Upper lobe of left lung (tissue), 4 donors: ENCODE measurements around the gene PHTF2.

ENCODE experiments used
- CTCF ChIP-seq, 6 experiments: fragments of 450-650 bp in 4 of 6; fragments of 200-600 bp in 2 of 6; sonication (generic) in 2 of 6; IDR thresholded peaks; one replicate each; pipeline ENCODE4 v1.5.1; 2016 to 2019; ENCODE audit warnings: antibody characterized with exemption in 6 of 6
- EP300 ChIP-seq, 4 donors: sonication (generic); formaldehyde crosslinking; IDR thresholded peaks; one replicate each; pipeline ENCODE4 v1.5.1; 2017; ENCODE audit warnings: antibody characterized with exemption in 4 of 4, control low read depth in 2 of 4
- POLR2A ChIP-seq, 4 donors: fragments of 450-650 bp; IDR thresholded peaks; one replicate each; pipeline ENCODE4 v1.5.1; 2016 to 2017; ENCODE audit warnings: antibody characterized with exemption in 4 of 4, mild to moderate bottlenecking in 2 of 4

GRCh38 chr7:77796960-77797359 lies 1.6 kb upstream of the PHTF2 start:
- TF ChIP-seq CTCF (IDR thresholded peaks at IDR 0.05) (no peak), EP300 (IDR thresholded peaks at IDR 0.05) (no peak), POLR2A (IDR thresholded peaks at IDR 0.05) (no peak)
